ENCODE results near the gene HLA-DOB.

- no peak for TF ChIP-seq CTCF (IDR thresholded peaks at IDR 0.05; ENCODE audit: low read length)
- TF ChIP-seq EZH2 (IDR thresholded peaks at IDR 0.05; ENCODE audit: borderline replicate concordance, low read length), result no peak
Measured at GRCh38 chr6:32818867-32819266, 2.1 kb upstream of the HLA-DOB start.
